Sciatic nerve (tissue), 2 donors: Measurements from ENCODE around the gene ERBB4. TPM values are rescaled to one million over a fixed set of nuclear protein-coding genes. Genes with fewer than 3 reads are reported as not detected.

ENCODE experiments used
- ATAC-seq: fragments of 200-7000 bp; cut with Tn5 transposase; one replicate; pipeline ENCODE4 v1.9.1; 2020; ENCODE audit warnings: mild to moderate bottlenecking, moderate library complexity
- DNase-seq: peaks from one replicate; pipeline ENCODE4 v3.0.0-alpha.2; 2020; ENCODE audit warnings: low spot score
- intact Hi-C: fragments of 100-400 bp; cut with DNase I; formaldehyde crosslinking; loops from one replicate; pipeline ENCODE4 v1.14.2; 2022
- total RNA-seq: library from RNA; stranded (reverse); fragmentation: NEBNext Ultra II Directional; extraction: Animal tissue kit (Norgen Biotek cat#: 25700); gene quantifications from one replicate; pipeline ENCODE4 v1.2.1, GENCODE V29; 2021
- donor health status: DM: no; HTN: no; CAD: no.
- donor health status: DM: no; HTN: no; CAD: no.

Gene ERBB4
- total RNA-seq, 1 donor from 2014 or later: 19.7 TPM

DNA sequence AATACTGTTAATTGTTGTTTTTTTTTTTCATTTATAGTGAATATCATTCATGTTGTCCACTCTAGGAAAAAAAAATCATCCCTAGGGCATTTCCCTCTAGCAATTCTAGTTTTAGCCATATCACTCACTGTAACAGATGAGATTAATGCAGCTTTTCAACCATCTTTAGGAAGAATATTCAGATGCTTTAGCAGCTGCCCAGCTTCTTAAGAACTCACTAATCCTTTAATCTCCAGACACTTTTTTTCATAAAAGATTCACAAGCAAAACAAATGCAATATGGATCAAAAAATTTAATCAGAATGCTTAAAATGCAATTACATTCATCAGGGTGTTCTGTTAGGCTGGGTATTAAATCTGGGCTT lies 692.6 kb downstream of the ERBB4 start:
- ATAC-seq: no peak
- intact Hi-C loops: no loop called here

DNA sequence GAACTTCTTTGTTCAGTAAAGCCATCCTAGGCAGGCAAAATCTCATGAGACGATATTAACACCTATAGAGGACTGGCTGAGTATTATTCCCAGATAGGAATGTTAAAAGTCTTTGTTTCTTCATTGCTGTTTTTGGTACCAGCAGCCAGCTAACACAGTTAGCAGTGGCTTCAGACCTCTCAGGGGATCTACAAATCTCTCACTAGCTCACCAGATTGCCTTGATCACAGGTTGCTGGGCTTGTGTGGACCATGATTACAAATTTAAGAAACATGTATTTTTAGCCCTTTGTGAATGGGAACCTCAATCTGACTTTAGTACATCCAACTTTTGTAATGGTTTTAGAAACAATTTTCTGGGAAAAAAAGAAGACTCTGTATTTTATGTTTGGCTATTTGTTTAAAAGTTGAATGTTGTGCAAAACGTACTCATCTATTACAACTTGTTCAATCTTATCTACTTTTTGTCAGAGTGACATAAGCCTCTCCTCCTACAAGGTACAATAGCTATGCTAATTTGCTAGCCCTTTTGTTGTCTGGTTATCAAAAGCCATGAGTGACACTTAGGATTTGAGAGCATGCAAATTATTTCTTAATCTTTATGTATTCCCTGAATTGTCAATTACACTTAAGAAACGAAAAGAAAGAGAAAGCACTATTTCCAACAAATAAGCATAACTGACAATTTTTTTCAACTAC lies 693.1 kb downstream of the ERBB4 start:
- ATAC-seq (no peak), DNase-seq (no peak)
- intact Hi-C loops: no loop called here

More for the DNA sequence above, 692.6 kb downstream of the ERBB4 start:
- no peak for DNase-seq

DNA sequence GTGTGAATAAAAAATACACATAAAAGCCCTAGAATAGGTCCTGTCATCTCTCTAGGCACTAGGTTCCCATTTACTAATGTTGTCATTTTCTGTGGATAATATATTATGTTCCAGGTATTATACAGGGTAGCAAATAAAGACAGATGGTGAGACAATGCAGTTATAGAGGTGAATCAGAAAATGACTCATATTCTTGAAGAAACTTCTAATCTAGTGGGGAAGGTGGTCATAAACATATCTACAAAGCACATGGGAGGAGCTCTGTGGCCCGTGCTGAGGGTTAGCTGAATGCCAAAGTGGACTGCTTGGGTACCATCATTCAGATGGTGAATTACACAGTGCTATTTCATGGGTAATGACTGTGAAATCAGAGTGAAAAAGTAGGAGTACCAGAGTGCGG lies 700.9 kb downstream of the ERBB4 start:
- ATAC-seq: no peak
- DNase-seq: no peak
- intact Hi-C loops: no loop called here

DNA sequence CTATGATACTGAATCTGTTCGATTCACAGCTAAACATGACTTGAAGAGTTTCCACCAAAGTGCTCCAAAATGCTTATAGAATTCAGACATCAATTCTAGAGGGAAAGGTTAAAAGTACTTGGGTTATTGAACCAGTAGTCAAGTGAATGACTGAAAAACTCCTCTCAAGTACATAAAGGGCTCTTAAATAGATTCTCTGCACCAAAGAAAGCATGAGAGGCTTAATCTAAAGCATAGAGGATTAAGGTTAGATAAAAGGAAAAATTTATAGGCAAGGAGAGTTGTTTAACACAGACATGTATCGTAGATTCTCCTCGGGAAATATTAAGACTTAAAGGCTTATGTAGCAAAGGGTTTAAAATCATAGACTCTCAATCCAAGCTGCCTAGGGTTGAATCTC lies 701.4 kb downstream of the ERBB4 start:
- intact Hi-C loops: no loop called here
- DNase-seq (no peak), ATAC-seq (no peak)

DNA sequence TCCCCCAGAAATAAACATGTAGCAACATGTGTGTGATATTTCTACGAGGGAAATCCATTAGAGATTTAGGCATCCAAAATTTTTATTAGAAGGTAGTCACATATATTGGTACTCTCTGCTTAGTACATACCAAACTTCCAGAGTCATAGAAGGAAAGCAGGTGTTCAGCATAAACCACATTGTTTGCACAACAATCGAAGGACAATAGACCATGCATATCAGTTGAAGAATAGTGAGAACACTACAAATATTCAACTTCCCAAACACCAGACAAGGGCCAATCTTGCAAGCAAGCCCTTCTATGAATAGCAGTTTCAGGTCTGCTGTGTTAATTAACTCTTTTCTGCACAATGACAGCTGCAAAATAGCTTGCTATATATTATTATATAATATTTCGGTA lies 702.2 kb downstream of the ERBB4 start:
- DNase-seq (no peak), ATAC-seq (no peak)
- intact Hi-C loops: no loop called here

DNA sequence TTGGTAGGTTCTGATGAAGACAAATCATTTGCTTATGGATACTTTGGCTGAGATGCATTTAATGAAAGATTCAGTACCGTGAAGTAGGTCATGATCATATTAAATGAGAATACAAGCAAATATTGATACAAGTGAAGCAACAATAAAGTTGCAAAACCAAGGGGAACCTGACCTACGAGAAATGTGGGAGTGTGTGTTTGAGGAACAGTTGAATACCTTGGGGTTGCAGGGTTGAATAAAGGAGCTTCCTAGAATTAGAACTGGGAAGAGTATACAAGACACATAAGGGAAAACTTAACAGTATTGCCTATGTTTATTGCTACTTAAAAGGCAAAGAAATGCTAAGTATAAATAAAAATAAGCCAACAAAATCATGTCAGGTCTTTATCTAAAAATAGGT lies 702.9 kb downstream of the ERBB4 start:
- ATAC-seq (no peak), DNase-seq (no peak)
- intact Hi-C loops: no loop called here

DNA sequence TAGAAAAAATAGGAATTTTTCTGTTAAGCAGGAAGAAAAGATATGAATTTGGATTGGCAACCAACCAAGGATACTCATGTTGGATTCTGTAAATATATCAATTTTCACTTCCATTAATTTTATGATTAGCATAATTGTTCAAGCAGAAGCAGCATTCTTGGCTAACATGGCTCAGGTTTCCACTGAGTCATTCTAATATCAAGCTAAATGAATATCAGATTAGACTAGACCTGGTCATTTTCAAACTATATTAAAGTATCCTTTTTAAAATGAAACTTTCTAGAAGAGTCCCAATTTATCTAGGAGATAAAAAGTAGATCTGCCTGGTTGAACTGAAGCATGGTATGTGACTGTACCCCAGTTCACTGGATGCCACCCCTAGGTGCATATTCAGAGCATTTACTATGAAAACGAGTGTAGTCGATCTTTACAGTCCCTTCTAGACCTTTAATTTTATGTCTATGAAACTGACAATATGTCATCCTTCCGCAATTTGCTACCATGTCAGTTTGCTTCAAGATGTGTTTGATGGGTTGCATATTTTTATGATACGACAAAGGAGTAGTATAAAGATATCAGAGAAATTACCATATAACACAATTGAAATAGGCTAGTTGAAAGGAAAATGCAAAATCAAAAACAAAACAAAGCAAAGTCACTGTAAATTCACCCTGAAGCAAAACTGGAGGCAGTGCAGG lies 704.9 kb downstream of the ERBB4 start:
- intact Hi-C loops: no loop called here
- ATAC-seq (no peak), DNase-seq (no peak)

DNA sequence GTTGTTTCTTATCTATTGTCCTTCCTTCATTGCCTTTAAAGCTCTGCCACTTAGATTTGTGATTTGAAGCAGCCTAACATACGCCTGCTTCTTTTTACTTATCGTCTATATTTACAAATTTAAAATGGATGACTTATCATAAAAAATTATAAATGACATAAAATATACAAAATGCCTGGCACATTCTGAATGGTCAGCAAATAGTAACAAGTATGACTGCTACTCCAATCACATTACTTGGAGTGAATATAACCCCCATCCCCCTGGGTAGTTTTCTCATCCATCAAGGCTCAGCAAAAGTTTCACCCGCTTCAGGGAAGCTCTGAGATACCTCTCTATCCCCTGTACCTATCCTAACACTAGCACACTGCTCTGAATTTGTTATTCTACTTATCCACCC lies 708.9 kb downstream of the ERBB4 start:
- intact Hi-C loops: no loop called here
- DNase-seq: no peak
- ATAC-seq: no peak

DNA sequence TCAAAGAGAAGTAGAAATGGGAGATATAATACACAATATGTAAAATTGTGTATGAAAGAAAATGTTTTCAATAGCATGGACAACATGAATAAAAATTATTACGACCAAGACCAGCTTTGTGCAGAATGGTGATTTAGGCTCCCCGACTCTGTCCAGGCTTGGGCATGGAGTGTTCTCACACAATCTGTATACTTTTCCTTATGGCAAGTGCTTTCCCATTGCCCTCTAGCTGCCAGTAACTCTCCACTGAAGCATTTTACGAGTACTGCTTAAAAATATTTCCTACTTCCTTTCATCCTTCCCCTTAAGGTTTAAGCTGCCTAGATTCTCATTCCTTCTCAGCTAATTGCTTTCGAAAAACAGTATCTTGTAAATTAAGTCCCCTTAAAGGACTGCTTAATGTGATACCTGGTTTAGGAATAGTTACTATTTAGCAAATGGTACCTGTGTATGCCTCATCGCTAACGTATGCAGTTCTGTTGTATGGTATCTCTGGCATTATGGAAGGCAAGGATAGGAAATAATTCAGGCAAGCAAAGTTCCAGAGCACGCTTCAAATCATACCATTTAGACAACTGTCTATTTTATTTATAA lies 714.6 kb downstream of the ERBB4 start:
- ATAC-seq: no peak
- no peak for DNase-seq
- intact Hi-C loops: no loop called here

DNA sequence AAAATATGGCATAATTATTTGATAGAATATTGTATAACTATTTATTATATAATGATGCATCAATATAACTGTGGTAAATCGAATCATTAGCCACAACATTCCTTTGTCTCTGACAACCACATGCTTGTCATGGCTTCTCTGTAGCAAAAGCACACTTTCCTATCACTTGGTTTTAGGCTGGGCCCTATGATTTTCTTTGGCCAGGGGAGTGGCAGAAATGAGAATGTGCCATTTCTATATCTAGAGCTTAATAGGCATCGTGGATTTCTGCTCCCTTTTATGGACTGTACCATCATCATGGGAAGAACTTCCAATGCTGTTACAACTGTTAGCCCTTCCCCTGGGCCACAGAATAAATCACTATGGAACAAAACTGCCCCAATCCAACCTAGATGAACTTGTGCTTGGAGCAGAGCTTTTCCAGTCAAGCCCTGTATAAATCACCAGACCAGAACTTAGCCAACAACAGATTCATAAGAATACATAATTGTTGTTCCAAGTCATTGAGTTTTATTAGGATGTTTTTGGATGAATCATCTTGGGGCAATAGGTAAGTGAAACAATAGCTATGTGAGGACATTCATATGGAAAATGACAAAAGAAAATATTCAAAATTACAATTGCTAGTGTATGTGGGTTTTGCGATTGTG lies 715.8 kb downstream of the ERBB4 start:
- intact Hi-C loops: no loop called here
- DNase-seq: no peak
- no peak for ATAC-seq

DNA sequence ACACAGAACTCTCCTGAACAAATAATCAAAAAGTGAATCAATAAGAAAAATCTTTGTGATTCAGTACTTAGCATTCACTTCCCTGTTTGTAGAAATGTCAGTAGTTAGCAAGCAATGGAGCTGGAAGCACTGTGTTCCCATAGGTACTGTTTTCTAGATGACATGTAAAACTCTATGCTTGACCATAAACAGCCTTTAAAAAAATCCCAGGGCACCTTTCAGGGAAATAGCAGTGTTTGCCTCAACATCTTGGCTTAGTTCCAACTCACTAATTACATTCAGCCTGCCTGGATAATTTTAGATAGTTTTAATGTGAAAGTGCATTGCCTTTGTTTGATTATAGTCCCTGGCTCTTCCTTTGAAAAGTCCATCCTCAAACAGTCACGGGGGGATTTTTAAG lies 721.8 kb downstream of the ERBB4 start:
- no peak for ATAC-seq
- intact Hi-C loops: no loop called here
- no peak for DNase-seq

DNA sequence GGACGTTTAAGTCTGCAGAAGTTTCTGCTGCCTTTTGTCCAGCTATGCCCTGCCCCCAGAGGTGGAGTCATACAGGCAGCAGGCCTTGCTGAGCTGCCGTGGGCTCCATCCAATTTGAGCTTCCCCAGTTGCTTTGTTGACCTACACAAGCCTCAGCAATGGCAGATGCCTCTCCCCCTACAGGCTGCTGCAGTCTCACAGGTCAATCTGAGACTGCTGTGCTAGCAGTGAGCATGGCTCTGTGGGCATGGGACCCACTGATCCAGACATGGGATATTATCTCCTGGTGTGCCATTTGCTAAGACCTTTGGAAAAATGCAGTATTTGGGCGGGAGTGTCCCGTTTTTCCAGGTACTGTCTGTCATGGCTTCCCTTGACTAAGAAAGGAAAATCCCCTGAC lies 726.0 kb downstream of the ERBB4 start:
- intact Hi-C loops: no loop called here
- no peak for DNase-seq
- no peak for ATAC-seq

DNA sequence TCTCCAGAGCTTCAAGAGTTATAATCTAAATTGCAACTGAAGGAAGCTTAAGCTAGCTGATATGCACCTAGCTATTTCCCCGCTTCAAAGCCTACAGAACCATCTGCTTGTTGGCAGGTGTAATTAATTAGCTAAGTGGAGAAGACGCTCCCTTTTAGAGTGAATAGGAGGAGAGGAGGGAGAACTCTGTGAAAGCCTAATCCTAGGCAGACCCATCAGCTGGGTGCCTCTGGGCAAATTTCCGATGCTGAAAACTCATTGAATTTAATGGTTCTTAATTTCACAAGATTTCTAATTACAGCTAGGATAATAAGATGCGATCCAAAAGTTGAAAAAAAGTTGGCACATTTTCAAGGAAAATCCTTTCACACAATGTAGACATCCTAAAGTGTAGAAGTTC lies 735.9 kb downstream of the ERBB4 start:
- intact Hi-C loops: no loop called here
- ATAC-seq (no peak), DNase-seq (no peak)

DNA sequence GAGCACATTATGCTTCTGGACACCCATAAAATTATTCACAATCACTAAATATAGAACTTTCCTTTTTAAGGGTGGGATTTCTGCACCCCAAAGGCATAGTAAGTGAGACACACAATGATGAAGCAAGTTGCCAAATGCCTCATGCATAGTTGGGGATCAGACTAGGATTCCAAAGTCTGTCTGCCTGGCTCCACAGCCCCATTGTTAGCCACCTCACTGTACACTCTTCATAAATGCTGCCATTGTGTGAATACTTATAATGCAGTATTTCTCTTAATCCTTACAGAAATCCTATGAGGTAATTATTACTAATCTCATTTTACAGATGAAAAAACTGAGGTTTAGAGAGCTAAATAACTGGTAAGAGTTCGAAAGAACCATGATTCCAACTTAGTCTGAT lies 738.6 kb downstream of the ERBB4 start:
- no peak for DNase-seq
- no peak for ATAC-seq
- intact Hi-C loops: no loop called here

DNA sequence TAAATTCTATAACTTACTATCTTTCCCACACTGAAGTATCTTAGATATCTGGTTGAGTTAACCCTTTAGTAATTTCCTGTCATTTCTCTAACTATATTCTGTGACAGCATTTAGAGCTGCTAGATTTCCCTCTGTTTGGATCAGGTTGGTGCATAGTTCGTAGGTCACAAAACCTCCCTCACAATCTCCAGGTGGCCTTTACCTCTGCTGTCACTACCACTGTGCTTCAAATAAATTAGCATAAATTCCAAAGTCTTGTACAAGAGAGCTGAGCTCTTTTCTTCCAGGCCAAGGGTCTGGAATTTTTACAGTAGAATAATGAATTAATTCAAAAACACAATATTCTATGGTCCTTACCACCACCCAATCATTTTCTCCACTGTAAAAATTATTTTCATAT lies 739.7 kb downstream of the ERBB4 start:
- intact Hi-C loops: no loop called here
- DNase-seq: no peak
- ATAC-seq: no peak

DNA sequence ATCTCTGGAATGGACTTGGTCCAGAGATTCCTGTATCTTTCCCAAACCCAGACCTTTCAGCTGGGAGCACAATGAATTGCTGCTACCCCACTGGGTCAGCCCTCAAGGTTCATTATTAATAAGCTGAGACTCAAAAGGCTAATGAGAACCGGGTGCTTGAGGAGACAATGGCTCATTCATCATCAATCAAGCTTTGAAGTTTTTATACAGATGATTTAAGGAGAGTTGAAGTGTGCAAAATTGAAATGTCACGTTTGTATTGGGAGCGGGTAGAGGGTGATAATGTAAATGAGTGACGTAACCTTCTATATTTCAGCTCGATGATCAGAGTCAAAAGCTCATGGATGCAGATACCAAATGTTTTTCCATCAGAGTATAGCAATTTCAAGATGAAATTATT lies 744.9 kb downstream of the ERBB4 start:
- ATAC-seq (no peak), DNase-seq (no peak)
- intact Hi-C loops: no loop called here

DNA sequence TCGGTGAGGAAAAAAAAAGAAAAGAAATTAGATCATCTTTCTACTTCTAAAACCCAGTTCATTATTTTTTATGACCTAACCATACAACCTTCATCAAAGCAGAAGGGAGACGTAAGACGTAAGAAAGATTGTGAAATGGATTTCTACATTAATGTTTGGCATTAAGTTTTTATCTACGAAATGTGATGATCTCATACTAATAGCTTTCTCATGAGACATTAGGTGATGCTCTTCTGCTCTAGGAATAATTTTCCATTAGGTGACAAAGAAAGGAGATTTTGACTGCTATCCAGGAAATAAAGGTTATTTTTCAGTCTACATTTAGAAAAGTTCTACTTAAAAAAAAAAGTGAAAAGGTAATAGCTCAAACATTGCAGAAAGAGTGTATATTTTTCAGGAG lies 748.6 kb downstream of the ERBB4 start:
- intact Hi-C loops: no loop called here
- DNase-seq: no peak
- ATAC-seq: no peak

DNA sequence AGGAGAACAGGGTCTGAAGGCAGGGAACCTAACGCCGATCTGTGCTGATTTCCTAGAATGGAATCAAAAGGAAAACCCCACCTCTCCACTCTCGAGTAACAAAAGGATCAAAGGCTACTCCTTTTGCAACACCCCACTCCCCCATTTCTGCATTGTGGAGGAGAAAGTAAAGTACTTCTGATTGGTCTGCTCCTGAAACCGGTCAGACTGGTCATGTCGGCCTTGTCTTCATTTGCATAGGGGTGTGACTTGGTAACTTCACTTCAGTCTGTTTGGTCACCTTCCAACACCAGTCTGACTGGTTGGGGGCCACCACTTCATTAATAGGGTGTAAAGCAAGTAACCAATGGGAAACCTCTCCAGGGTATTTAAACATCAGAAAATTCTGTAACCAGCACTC lies 771.9 kb downstream of the ERBB4 start:
- ATAC-seq (no peak), DNase-seq (no peak)
- intact Hi-C loops: no loop called here

DNA sequence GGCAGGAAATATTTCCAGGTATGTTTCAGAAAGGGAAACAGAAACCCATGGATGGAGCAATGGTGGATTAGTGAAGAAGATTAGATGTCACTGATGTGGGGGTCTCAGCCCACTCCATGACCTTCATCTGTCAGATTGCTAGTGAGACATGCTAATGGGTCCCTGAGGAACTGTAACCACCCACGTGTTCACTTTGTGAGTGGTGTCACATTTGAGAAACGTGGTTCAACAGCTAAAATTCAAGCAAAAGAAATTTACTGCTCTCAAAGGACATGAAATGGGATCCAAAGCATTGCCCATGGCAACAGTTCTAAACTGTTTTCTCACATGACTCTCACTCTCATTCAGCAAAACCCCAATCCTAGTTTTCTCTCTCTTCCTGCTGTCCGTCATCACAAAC lies 776.1 kb downstream of the ERBB4 start:
- ATAC-seq (no peak), DNase-seq (no peak)
- intact Hi-C loops: no loop called here

DNA sequence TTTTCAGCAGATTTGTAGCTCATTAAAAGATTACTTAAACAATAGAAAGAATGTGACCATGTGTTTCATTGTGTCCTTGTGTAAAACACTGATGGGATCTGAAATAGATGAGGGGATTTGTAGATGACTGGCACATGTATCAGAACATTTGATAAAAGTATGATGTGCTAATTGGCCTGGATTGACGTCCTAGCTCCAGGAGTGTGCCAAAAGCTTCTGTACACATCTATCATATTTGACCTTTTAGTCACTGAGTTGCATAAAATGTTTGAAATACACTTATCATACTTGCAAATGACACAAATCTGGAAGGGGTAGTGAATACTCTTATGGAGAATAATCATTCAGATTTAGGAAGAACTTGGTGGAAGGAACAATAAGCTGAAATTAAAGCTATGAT lies 778.5 kb downstream of the ERBB4 start:
- DNase-seq (no peak), ATAC-seq (no peak)
- intact Hi-C loops: no loop called here
